ENCODE data around the gene KLK7.

DNA sequence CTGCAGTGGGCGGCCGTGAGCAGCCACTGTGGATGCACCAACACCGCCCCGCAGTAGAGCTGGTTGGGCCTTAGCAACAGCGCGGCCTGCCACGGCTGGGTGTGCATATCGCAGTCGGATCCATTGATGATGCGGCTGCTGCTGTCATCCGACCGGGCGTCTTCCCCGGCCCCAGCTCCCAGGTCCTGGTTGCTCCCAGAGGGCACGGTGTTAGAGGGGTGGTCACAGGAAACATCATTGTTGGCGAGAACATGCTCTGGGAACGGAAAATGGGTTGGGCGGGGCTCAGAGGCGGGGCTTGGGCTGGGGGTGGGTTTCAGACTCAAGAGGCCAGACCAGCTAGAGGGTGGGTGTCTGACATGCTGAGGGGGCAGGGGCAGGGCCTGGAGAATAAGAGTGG is 33.9 kb downstream of the KLK7 start:
- TF ChIP-seq EP300 (IDR thresholded peaks at IDR 0.05; ENCODE audit: borderline replicate concordance in 1 of 2, low read depth in 1 of 2, low read length in 1 of 2) (no peak), CHD2 (IDR thresholded peaks at IDR 0.05; ENCODE audit: low read length, partially characterized antibody) (no peak), MAX (IDR thresholded peaks at IDR 0.05; ENCODE audit: low read depth) (no peak), ELF1 (IDR thresholded peaks at IDR 0.05) (no peak), CTCF (IDR thresholded peaks at IDR 0.05) (no peak), RAD21 (IDR thresholded peaks at IDR 0.05; ENCODE audit: low read length) (no peak), FOXJ3 (CRISPR knock-in tag; IDR thresholded peaks at IDR 0.05) (no peak), POLR2AphosphoS5 (IDR thresholded peaks at IDR 0.05; ENCODE audit: low read depth, low read length) (no peak), TAF1 (IDR thresholded peaks at IDR 0.05; ENCODE audit: borderline replicate concordance, low read depth, low read length) (no peak), NFIC (IDR thresholded peaks at IDR 0.05; ENCODE audit: borderline replicate concordance) (no peak)
- TF ChIP-seq, protein P1, sequence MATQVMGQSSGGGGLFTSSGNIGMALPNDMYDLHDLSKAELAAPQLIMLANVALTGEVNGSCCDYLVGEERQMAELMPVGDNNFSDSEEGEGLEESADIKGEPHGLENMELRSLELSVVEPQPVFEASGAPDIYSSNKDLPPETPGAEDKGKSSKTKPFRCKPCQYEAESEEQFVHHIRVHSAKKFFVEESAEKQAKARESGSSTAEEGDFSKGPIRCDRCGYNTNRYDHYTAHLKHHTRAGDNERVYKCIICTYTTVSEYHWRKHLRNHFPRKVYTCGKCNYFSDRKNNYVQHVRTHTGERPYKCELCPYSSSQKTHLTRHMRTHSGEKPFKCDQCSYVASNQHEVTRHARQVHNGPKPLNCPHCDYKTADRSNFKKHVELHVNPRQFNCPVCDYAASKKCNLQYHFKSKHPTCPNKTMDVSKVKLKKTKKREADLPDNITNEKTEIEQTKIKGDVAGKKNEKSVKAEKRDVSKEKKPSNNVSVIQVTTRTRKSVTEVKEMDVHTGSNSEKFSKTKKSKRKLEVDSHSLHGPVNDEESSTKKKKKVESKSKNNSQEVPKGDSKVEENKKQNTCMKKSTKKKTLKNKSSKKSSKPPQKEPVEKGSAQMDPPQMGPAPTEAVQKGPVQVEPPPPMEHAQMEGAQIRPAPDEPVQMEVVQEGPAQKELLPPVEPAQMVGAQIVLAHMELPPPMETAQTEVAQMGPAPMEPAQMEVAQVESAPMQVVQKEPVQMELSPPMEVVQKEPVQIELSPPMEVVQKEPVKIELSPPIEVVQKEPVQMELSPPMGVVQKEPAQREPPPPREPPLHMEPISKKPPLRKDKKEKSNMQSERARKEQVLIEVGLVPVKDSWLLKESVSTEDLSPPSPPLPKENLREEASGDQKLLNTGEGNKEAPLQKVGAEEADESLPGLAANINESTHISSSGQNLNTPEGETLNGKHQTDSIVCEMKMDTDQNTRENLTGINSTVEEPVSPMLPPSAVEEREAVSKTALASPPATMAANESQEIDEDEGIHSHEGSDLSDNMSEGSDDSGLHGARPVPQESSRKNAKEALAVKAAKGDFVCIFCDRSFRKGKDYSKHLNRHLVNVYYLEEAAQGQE (IDR thresholded peaks at IDR 0.05; ENCODE audit: low read depth, low read length), result no peak
- TF ChIP-seq, protein P2, sequence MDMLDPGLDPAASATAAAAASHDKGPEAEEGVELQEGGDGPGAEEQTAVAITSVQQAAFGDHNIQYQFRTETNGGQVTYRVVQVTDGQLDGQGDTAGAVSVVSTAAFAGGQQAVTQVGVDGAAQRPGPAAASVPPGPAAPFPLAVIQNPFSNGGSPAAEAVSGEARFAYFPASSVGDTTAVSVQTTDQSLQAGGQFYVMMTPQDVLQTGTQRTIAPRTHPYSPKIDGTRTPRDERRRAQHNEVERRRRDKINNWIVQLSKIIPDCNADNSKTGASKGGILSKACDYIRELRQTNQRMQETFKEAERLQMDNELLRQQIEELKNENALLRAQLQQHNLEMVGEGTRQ (IDR thresholded peaks at IDR 0.05; ENCODE audit: borderline replicate concordance, low read depth, low read length), result no peak

Data from SK-N-SH (cell line).